ENCODE data around the gene DAD1.

The DAD1 gene

GRCh38 chr14:22565391-22565945 is 23.6 kb downstream of the DAD1 start:
- TF ChIP-seq GATA3 (IDR thresholded peaks at IDR 0.05; ENCODE audit: low read depth, low read length) (no peak), GATA2 (IDR thresholded peaks at IDR 0.05; ENCODE audit: low read depth, low read length) (no peak)

DNA sequence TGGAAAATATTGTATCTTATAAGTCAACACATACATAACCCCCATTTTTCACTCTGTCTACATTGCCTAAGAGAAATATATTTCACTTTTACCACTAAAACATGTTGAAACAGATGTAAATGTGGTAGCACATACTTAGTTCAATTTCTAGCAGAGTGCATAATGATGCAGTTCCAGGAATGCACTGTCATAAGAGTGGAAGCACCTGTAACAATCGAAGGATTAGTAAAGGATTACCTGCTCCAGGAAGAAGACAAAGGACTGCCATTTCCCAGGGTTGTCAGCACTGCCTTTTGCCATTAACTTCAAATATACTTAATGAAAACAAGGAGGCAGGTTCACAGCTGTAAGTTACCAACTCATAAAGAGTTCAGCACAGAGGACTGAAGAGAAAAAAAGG is 24.6 kb downstream of the DAD1 start:
- no peak for TF ChIP-seq GATA3 (IDR thresholded peaks at IDR 0.05; ENCODE audit: low read depth, low read length)
- TF ChIP-seq GATA2 (IDR thresholded peaks at IDR 0.05; ENCODE audit: low read depth, low read length): no peak

DNA sequence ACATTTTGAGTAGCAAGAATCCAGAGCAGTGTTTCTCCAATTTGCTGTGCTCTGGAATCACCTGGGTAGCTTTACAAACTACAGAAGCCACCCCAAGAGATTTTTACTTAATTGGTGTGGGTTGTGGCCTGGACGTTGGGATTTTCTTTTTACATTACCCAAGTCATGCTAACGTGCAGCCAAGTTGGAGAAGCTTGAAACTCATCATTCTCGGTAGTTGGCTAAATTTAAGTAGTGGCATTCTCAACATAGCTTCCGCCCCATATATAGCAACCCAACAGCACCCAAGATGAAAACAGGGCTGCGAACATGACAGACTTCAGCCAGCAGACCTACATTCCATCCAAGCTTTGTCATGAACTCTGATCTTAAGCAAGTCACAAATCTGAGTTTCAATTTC is 25.0 kb downstream of the DAD1 start:
- TF ChIP-seq GATA2 (IDR thresholded peaks at IDR 0.05; ENCODE audit: low read depth, low read length) (no peak), GATA3 (IDR thresholded peaks at IDR 0.05; ENCODE audit: low read depth, low read length) (no peak)

DNA sequence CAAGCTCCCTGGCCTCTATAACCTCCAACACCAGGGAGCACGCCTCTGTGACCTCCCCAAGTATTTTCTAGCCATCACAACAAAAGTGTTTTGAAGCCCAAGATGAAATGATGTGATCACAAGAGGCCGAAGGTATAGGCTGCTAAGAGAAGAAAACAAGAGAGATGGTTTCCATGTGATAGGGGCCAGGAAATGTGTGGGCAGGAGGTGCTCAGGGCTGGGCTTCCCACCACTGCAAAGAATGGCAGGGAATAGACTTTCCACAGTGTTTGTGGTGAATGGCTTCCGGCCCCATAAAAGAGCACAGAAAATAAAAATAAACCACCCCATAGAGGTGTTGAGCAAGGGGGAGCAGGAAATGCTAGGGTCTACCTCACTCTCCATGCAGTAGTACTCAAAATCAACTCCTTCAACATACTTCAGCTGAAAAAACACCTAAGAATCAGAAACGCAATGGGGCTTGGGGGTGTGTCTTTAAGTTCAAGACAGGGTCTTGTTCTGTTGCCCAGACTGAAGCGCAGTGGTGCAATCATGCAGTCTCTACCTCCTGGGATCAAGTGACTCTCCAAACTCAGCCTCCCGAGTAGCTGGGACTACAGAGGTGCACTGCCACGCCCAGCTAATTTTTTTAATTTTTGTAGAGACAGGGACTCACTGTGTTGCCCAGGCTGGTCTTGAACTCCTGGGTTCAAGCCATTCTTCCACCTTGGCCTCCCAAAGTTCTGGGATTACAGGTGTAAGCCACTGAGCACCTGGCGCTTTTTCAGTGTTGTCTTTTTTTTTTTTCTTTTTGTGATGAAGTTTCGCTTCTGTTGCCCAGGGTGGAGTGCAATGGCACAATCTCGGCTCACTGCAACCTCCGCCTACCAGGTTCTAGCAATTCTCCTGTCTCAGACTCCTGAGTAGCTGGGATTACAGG is 27.1 kb downstream of the DAD1 start:
- TF ChIP-seq GATA2 (IDR thresholded peaks at IDR 0.05; ENCODE audit: low read depth, low read length): no peak
- no peak for TF ChIP-seq GATA3 (IDR thresholded peaks at IDR 0.05; ENCODE audit: low read depth, low read length)

- TF ChIP-seq GATA3 (IDR thresholded peaks at IDR 0.05; ENCODE audit: low read depth, low read length) (no peak), GATA2 (IDR thresholded peaks at IDR 0.05; ENCODE audit: low read depth, low read length) (no peak)
Observed at GRCh38 chr14:22561366-22561660, 27.7 kb downstream of the DAD1 start.

DNA sequence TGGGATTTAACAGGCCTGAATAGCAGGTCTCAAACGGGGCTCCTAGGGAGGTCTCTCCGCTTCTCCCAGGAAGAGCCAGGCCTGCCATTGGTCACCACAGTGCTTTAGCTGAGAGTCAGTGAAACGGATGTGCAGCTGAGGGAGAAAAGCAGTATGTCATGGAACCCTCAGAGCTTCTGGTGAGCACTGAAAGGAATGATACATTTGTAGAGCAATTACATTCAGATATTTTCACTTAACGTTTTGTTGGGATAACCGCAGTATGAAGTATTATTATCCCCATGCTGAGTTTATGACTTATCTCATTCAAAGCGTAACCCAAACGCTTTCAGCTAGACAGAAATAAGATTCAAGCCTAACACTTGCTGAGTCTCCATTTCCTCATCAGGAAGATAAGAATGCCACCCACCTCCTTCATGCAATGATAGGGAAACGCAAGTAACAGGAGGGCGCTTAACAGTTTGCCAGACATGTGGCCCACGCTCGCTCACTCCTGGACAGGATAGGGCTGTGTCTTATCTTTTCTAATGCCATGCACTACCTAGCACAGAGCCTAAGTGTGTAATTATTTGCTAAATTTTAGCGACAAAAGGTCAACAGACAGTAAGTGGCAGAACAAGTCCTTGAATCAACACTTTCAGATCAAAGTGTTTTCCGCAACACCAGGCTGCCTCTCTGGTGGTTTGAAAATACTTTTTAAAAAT is 28.2 kb downstream of the DAD1 start:
- TF ChIP-seq GATA2 (IDR thresholded peaks at IDR 0.05; ENCODE audit: low read depth, low read length) (no peak), GATA3 (IDR thresholded peaks at IDR 0.05; ENCODE audit: low read depth, low read length) (no peak)

- TF ChIP-seq GATA2 (IDR thresholded peaks at IDR 0.05; ENCODE audit: low read depth, low read length) (no peak), GATA3 (IDR thresholded peaks at IDR 0.05; ENCODE audit: low read depth, low read length) (no peak)
Observed at GRCh38 chr14:22559041-22559440, 30.0 kb downstream of the DAD1 start.

DNA sequence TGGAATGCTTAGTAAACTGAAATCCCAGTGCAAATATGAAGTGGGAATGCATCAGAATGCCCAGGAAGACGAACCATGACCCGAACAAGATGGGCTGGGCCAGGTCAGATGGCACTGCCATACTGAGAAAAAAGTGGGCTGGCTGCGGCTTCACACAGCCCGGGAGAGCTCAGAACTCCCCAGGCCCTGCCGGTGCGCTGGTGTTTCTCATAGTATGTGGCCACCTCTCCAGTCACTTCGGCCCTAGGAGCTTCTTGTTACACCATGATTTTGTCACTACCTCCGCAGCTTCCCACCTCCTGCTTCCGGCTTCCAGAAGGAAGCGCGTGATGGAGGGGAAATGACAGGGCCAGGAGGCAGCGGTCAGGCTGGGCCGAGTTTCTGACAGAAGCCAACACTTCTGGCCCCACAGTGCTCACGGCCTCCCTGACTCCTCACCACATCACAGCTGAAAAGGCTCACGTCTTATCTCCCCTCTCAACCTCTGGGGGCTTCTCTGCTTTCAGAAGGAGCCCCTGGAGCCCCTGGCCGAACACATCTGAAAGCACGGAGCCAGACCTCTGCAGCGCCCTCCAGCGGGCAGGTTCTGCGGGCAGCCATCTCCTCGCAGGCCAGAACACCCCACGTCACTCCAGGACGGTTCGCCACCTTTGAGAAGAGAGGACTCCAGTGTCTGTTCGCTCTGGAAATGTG is 30.7 kb downstream of the DAD1 start:
- no peak for TF ChIP-seq GATA2 (IDR thresholded peaks at IDR 0.05; ENCODE audit: low read depth, low read length)
- no peak for TF ChIP-seq GATA3 (IDR thresholded peaks at IDR 0.05; ENCODE audit: low read depth, low read length)

- TF ChIP-seq GATA3 (IDR thresholded peaks at IDR 0.05; ENCODE audit: low read depth, low read length): no peak
- no peak for TF ChIP-seq GATA2 (IDR thresholded peaks at IDR 0.05; ENCODE audit: low read depth, low read length)
Observed at GRCh38 chr14:22557846-22558220, 31.2 kb downstream of the DAD1 start.

DNA sequence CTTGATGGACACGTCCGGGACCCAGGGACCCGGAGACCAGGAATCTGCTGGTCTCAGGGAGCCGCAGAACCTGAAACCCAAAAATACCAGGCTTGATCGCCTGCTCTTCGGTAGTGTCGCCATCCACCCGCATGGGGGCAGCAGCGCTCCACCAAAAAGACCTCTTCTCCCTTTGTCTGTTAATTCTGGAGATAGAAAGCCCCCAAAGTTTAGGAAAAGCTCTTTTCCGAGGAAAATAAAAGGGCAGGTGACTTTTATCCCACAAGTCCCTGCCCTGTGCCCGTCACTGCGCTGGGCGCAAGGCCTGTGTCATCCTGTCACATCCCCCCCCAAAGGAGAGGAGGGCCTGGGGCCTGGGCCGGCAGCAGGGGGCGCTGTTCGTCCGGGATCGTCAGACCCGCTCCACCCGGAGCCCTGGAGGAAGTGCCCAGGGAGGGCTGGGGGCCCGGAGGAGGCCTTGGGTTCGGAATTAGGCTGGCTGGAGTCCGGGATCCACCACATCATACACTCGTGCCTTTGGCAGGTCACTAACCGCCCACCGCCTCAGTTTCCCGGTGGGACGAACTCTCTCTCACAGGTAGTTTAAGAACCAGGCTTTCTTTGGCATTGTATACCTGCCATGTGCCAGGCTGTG is 31.9 kb downstream of the DAD1 start:
- TF ChIP-seq GATA2 (IDR thresholded peaks at IDR 0.05; ENCODE audit: low read depth, low read length): no peak
- no peak for TF ChIP-seq GATA3 (IDR thresholded peaks at IDR 0.05; ENCODE audit: low read depth, low read length)

DNA sequence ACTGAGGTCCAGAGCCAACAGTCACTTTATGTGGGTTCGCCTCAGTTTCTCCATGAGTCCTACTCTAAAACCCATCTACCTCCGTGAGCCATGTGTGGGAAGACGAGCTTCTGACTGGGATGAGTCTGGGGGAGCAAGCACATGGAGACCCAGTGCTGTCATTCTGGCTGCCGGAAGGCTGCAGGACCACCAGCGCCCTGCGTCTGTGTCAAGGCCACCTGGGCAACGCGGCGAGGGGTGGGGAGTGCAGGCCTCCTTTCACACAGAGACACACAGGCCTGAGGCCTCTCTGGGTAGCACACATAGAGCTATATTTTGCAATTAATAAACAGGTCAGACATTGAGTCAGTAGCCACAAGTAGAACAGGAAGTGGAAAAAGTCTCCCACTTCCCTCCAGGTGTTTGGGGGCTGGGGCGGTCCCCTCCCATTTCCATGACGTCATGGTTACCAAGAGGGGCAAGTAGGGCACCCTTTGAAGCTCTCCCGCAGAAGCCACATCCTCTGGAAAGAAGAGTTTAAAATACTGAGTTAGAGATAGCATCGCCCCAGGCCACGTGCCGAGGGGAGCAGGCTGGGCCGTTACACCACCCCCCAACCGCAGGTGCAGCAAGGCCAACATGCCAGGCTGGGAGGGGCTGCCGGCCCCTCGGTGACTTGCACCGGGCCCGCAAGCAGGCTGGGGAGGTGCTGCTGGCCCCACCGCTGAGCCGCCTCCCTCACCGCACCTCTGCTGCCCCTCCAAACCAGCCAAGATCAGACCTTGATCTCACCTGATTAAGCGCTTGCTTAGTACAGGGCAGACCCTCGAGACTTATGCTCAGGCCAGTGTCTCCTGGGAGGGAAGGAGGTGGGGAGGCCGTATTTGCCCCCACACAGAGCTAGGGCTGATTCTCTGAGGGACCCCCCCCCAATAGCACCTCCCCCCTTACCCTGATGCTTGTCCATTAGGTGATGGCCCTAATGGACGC is 32.7 kb downstream of the DAD1 start:
- TF ChIP-seq GATA2 (IDR thresholded peaks at IDR 0.05; ENCODE audit: low read depth, low read length): no peak
- no peak for TF ChIP-seq GATA3 (IDR thresholded peaks at IDR 0.05; ENCODE audit: low read depth, low read length)

DNA sequence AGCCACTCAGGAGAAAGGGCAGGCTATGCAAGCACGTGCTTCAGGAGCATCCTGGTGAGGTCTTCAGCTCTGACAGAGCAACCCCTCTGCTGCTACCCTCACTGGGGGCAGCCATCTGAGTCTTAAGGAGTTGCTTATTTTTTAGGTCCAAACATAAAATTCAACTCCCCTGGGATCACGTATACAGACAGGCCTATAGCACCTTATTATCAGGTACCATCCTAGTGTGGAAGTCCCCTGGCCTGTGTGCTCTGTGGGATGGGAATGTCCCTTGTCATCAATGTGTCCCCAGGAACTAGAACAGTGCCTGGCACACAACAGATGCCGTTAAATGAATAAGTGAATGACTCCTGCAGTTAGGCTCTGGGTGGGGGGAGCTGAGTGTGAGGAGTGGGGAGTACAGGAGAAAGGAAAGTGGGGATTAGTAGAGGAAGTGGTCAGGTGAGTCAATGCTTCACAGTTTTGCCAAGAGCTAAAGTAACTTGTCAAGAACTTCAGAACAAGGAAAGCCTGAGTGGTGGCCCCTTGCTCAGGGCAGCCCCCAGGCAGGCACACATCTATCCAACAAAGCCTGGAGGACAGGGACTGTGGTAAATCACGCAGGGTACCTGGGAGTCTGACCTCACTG is 33.5 kb downstream of the DAD1 start:
- TF ChIP-seq GATA3 (IDR thresholded peaks at IDR 0.05; ENCODE audit: low read depth, low read length) (no peak), GATA2 (IDR thresholded peaks at IDR 0.05; ENCODE audit: low read depth, low read length) (no peak)

All from SH-SY5Y (cell line).